BE2C (cell line): ENCODE data around the gene SIX2.

Experiments used
- DNase-seq: peaks from one replicate; pipeline ENCODE4 v3.0.0-alpha.2; 2020
- H3K27me3 ChIP-seq: fragments of 250-450 bp; sonication (Bioruptor Pico); 2 replicates; pipeline ENCODE4 v1.5.1; 2020; ENCODE audit warnings: mild to moderate bottlenecking
- H3K36me3 ChIP-seq: fragments of 250-450 bp; sonication (Bioruptor Pico); 2 replicates; pipeline ENCODE4 v1.5.1; 2020; ENCODE audit warnings: mild to moderate bottlenecking
- H3K4me1 ChIP-seq: fragments of 250-450 bp; sonication (Bioruptor Pico); 2 replicates; pipeline ENCODE4 v1.5.1; 2020
- H3K4me3 ChIP-seq: 2 replicates; pipeline ENCODE4 v1.5.1; 2011; ENCODE audit warnings: low read depth, low read length
- H3K9me3 ChIP-seq: fragments of 250-450 bp; sonication (Bioruptor Pico); 2 replicates; pipeline ENCODE4 v1.5.1; 2020
- TF ChIP-seq, protein P1 (sequence below): IDR thresholded peaks from 2 replicates; pipeline ENCODE4 v1.5.1; 2012; ENCODE audit warnings: mild to moderate bottlenecking, low read depth, low read length

Gene SIX2

DNA sequence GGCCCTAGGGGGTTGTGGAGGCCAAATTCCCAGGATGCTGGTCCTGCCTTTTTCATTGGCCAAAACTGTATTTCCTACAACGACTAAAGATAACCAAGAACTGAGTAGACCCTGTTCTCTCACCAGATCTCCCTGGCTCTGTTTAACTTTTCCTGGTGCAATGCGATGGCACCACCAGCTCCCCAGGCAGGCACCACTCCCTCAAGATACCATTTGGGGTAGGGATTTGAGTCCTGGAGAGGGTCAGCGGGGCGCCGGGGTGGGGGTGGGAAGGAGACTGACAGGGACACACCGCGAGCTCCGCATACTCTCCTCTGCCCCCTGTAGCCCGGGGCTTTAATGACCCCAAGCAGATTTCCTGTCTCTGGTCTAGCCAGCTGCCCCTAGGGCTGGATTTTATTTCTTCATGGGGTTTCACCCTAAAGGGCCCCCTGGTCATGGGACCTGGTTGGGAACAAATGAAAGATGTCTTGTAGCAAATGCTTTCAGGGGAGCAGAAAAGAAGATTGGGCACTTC, 7.3 kb downstream of the SIX2 start:
- H3K4me1 ChIP-seq, result no peaks in the 10 kb centered on the region
- no peak for DNase-seq
- H3K36me3 ChIP-seq, result no peaks in the 10 kb centered on the region
- no peak overlapping the region for H3K4me3 ChIP-seq
- H3K9me3 ChIP-seq, result no peaks in the 10 kb centered on the region
- no peaks in the 10 kb centered on the region for H3K27me3 ChIP-seq
- TF ChIP-seq, protein P1, sequence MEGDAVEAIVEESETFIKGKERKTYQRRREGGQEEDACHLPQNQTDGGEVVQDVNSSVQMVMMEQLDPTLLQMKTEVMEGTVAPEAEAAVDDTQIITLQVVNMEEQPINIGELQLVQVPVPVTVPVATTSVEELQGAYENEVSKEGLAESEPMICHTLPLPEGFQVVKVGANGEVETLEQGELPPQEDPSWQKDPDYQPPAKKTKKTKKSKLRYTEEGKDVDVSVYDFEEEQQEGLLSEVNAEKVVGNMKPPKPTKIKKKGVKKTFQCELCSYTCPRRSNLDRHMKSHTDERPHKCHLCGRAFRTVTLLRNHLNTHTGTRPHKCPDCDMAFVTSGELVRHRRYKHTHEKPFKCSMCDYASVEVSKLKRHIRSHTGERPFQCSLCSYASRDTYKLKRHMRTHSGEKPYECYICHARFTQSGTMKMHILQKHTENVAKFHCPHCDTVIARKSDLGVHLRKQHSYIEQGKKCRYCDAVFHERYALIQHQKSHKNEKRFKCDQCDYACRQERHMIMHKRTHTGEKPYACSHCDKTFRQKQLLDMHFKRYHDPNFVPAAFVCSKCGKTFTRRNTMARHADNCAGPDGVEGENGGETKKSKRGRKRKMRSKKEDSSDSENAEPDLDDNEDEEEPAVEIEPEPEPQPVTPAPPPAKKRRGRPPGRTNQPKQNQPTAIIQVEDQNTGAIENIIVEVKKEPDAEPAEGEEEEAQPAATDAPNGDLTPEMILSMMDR, result no peak

DNA sequence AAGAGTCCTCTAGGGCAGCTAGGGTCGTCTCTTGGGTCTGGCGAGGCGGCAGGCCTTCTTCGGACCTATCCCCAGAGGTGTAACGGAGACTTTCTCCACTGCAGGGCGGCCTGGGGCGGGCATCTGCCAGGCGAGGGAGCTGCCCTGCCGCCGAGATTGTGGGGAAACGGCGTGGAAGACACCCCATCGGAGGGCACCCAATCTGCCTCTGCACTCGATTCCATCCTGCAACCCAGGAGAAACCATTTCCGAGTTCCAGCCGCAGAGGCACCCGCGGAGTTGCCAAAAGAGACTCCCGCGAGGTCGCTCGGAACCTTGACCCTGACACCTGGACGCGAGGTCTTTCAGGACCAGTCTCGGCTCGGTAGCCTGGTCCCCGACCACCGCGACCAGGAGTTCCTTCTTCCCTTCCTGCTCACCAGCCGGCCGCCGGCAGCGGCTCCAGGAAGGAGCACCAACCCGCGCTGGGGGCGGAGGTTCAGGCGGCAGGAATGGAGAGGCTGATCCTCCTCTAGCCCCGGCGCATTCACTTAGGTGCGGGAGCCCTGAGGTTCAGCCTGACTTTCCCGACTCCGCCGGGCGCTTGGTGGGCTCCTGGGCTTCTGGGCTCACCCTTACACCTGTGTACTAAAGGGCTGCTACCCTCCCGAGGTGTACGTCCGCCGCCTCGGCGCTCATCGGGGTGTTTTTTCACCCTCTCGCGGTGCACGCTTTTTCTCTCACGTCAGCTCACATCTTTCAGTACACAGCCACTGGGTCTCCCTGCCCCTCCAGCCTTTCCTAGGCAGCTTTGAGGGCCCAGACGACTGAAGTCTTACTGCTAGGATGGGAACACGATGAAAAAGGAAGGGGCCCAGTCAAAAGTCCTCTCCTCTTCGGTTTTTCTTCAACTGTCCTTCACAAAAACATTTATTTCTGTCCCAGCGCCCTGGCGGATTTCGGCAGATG, 8.1 kb downstream of the SIX2 start:
- Histone ChIP-seq H3K4me3 (no peak overlapping the region), H3K36me3 (no peaks in the 10 kb centered on the region), H3K9me3 (no peaks in the 10 kb centered on the region), H3K27me3 (no peaks in the 10 kb centered on the region), H3K4me1 (no peaks in the 10 kb centered on the region)
- TF ChIP-seq, protein P1, result no peak
- no peak for DNase-seq

DNA sequence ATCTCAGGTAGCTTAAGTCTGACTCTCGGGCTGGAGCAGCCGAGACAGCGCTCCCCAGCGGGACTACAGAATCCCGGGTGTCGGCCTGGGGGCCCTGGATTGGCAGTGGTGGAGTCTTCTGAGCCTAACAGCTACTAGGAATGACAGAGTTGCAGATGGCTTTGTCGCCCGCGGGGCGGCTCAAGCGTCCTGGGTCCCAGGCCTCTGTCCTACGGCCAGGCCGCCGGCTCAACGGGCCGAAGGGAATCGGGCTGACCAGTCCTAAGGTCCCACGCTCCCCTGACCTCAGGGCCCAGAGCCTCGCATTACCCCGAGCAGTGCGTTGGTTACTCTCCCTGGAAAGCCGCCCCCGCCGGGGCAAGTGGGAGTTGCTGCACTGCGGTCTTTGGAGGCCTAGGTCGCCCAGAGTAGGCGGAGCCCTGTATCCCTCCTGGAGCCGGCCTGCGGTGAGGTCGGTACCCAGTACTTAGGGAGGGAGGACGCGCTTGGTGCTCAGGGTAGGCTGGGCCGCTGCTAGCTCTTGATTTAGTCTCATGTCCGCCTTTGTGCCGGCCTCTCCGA, 8.8 kb downstream of the SIX2 start:
- Histone ChIP-seq H3K36me3 (no peaks in the 10 kb centered on the region), H3K4me1 (no peaks in the 10 kb centered on the region), H3K9me3 (no peaks in the 10 kb centered on the region), H3K27me3 (no peaks in the 10 kb centered on the region), H3K4me3 (no peak overlapping the region)
- DNase-seq, result no peak
- TF ChIP-seq, protein P1, result no peak

DNA sequence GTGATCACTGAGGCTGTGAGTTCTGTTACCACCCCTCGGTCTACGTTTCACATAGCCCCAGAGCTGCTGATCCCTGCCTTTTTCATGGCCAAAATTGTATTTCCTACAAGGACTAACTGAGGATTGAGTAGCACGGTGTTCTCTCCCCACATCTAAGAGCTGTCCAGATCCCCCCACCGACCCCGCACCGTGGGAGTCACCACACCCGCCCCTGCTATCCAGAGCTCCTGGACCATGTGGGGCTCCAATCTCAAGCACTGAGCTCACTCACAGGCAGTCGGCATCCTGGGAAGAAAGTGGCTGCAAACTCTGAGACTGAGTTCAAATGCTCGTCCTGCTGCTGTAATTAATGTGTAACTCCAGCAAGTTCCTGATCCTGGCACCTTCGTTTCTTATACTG, 9.7 kb downstream of the SIX2 start:
- TF ChIP-seq, protein P1, result no peak

GRCh38 chr2:44997963-44998362, 11.3 kb downstream of the SIX2 start:
- Histone ChIP-seq H3K27me3 (no peaks in the 10 kb centered on the region), H3K4me1 (no peaks in the 10 kb centered on the region), H3K9me3 (no peaks in the 10 kb centered on the region), H3K36me3 (no peaks in the 10 kb centered on the region), H3K4me3 (no peak overlapping the region)
- TF ChIP-seq, protein P1, result no peak
- no peak for DNase-seq

More for the DNA sequence above, 9.7 kb downstream of the SIX2 start:
- H3K27me3 ChIP-seq, result no peaks in the 10 kb centered on the region
- H3K9me3 ChIP-seq, result no peaks in the 10 kb centered on the region
- H3K4me1 ChIP-seq, result no peaks in the 10 kb centered on the region
- no peak overlapping the region for H3K4me3 ChIP-seq
- H3K36me3 ChIP-seq, result no peaks in the 10 kb centered on the region
- DNase-seq, result no peak

GRCh38 chr2:44996356-44996755, 12.9 kb downstream of the SIX2 start:
- Histone ChIP-seq H3K4me1 (no peaks in the 10 kb centered on the region), H3K27me3 (no peaks in the 10 kb centered on the region), H3K9me3 (no peaks in the 10 kb centered on the region), H3K4me3 (no peak overlapping the region), H3K36me3 (no peaks in the 10 kb centered on the region)
- TF ChIP-seq, protein P1, result no peak
- DNase-seq, result no peak
